Stimulated activated CD8-positive, alpha-beta memory T cell treated with anti-CD3 and anti-CD28 coated beads, Interleukin-4, amount 100 ng/mL, for 24 hours (primary cell): ENCODE data around the gene STXBP5L.
"Not testable (repeated sequence)": the region's sequence is repeated elsewhere in the genome, so short reads cannot be mapped to it uniquely, and the experiment has no call there.

Experiments used
- DNase-seq: peaks from one replicate; pipeline ENCODE4 v3.0.0-alpha.2; 2020; ENCODE audit warnings: low read depth

STXBP5L gene

DNA sequence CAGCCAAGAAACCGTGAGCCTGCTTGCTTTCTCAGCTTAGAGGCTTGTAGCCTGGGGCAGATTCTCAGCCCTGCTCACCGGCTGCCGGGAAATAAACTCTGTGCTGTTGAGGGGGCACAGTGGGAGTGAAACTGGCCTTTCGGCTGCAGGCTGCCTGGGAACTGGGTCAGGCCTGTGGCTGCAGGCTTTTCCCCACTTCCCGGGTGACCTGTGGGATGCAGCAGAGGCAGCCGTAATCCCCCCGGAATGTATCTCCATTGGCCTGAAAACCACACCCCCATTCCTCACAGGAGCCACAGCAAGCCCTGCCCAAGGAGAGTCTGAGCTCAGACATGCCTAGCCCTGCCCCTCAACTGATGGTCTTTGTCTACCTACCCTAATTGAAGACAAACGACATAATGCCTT lies 110.9 kb downstream of the STXBP5L start:
- no peak for DNase-seq

- no peak for DNase-seq
These were observed 155.6 kb downstream of the STXBP5L start for GRCh38 chr3:121063628-121064027.

GRCh38 chr3:121064121-121064520 lies 156.1 kb downstream of the STXBP5L start:
- DNase-seq = no peak

DNA sequence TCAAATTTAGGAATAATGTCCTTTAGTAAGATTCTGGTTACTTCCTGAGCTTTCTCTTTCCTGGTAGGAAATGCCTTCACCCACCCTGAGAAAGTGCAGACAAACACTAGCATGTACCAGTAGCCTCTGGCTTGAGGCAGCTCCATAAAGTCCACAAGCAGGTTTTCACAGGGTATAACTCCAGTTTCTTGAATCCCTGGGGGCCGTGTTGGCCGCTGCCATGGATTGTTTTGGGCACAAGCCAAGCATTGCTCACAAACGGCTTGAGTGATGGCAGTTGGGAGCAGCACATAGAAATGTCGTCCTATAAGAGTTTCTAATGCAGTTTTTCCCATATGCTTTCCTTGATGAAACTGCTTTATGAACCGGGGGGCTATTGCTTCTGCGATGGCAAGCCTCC lies 164.1 kb downstream of the STXBP5L start:
- no peak for DNase-seq

DNA sequence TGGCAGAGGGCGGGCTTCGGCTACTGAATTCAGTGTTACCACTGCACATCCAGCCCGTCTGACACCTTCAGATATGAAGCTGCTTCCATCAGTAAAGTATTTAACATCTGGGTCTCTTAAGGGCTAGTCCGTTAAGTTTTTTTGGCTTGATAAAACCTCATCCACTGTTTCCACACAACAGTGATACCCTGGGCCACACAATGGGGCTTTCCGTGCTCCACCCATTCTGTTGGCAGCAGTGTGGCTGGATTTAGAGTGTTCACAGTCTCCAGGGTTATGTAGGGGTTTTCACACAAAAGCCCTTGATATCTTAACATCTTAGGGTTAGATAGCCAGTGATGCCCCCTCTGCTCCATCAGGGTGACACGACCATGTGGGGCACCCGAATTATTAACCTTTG lies 165.0 kb downstream of the STXBP5L start:
- DNase-seq = no peak

- DNase-seq = no peak
These were observed 167.2 kb downstream of the STXBP5L start for GRCh38 chr3:121075191-121075590.

- DNase-seq = not testable (repeated sequence)
These were observed 170.5 kb downstream of the STXBP5L start for GRCh38 chr3:121078378-121079101.

- no peak for DNase-seq
These were observed 188.9 kb downstream of the STXBP5L start for GRCh38 chr3:121096953-121097352.

GRCh38 chr3:121111086-121111485 lies 203.1 kb downstream of the STXBP5L start:
- DNase-seq = not testable (repeated sequence)

DNA sequence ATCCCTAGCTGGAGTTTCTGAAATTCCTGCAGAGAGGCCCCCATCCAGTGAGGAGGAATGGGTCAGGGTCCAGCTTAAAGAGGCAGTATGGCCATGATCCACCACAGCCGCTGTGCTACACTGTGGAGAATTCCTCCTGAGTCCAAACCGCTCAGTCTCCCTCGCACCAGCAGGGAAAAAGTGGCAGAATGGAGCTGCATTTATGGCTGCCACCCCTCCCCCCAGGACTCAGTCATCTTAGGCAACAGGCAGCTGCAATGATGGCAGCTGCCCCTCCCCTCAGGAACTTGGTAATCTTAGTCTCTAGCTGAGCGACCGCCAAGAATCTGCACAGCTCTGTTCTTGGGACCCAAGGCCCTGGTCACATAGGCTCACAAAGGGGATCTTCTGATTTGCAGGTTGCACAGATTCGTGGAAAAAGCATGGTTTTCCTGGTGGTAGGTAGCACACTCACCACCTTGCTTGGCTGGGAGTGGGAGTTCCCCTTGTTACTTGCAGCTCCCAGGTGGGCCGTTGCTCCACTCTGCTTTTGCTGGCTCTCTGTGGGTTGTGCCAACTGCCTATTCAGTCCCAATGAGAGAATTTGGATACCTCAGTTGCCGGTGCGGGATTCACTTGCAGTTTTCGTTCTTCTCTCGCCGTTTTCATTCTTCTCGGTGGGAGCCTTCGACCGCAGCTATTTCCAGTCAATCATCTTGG lies 204.1 kb downstream of the STXBP5L start:
- DNase-seq = no peak

GRCh38 chr3:121126033-121126706 lies 218.2 kb downstream of the STXBP5L start:
- no peak for DNase-seq

DNA sequence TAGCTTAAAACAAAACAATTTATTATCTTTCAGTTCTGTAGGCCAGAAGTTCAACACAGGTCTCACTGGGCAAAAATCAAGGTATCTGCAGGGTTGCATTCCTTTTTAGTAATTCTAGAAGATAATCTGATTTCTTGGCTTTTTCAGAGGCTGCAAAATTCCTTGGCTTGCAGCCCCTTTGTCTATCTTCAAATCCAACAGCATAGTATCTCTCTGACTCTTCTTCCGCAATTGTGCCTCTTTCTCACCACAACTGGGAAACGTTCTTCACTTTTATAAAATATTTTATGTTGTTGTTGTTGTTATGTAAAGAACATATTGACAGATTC lies 218.7 kb downstream of the STXBP5L start:
- no peak for DNase-seq

GRCh38 chr3:121152573-121152972 lies 244.6 kb downstream of the STXBP5L start:
- DNase-seq = no peak

GRCh38 chr3:121153851-121154250 lies 245.8 kb downstream of the STXBP5L start:
- no peak for DNase-seq

DNA sequence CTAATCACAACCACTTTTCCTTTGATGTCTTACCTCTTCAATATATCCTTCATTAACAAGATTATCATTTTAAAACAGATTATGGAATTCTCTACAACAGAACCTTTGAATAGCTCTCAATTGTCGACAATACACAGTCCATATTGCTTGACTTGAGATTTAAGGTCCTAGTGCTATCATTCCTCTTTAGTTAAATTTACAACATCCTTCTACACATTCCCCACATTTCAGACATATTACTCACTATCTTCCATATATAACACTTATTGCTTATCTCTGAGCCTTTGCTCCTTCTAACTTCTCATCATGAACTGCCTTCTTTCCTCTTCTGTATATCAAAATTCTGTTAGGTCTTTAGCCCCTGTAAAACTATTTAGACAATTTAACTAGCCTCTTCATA lies 247.0 kb downstream of the STXBP5L start:
- DNase-seq = no peak

DNA sequence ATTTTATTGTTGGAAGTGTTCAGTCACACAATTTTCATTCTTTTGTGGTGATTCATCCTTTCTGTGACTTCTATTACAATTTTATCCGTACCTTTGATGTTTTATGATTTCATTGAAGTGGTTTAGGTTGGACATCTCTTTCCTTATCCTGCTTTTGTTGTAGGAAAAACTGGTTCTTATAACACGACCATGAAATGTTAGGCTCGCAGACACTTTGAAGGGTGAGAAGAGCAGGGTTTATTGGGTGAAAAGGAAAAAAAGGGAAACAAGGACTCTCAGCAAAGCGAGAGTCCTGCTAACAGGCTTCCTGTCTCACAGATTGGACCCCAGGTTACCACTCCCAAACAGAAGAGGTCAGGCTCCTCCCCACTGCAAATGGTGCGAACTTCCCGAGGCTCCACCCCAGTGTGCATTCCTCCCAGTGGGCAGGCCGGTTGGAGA lies 257.4 kb downstream of the STXBP5L start:
- no peak for DNase-seq

DNA sequence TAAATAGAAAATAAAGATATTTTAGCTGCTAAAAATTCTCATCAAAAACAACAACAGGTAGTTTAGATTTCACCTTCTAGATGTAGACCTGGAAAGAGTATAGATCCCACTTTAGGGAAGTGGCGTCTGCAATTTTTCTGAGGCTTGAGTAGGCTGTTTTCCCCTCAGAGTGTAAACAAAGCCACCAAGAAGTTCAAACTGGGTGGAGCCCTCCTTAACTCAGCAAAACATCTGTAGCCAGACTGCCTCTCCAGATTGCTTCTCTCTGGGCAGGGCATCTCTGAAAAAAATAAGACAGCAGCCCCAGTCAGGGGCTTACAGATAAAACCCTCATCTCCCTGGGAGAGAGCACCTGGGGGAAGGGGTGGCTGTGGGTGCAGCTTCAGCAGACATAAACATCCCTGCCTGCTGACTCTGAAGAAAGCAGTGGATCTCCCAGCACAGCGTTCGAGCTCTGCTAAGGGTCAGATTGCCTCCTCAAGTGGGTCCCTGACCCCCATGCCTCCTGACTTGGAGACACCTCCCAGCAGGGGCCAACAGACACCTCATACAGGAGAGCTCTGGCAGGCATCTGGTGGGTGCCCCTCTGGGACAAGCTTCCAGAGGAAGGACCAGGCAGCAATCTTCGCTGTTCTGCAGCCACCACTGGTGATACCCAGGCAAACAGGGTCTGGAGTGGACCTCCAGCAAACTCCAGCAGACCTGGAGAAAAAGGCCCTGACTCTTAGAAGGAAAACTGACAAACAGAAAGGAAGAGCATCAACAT lies 259.6 kb downstream of the STXBP5L start:
- no peak for DNase-seq

DNA sequence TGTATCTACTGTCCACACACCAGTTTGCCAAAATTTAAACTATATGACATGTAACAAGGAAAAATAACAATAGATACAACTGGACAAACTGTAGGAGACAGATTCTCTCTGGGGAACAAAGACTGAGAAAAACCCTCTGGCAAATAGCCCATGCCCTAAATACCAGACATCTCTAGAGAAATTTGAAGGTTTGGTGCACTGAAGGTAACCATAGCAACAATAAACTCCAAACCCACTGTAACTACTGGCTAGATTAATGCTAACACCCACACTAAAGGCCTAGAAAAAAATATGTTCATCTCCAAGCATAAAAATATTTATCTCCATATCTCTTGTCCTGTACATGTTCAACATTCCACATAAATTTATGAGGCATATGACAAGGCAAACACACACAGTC lies 267.1 kb downstream of the STXBP5L start:
- no peak for DNase-seq

DNA sequence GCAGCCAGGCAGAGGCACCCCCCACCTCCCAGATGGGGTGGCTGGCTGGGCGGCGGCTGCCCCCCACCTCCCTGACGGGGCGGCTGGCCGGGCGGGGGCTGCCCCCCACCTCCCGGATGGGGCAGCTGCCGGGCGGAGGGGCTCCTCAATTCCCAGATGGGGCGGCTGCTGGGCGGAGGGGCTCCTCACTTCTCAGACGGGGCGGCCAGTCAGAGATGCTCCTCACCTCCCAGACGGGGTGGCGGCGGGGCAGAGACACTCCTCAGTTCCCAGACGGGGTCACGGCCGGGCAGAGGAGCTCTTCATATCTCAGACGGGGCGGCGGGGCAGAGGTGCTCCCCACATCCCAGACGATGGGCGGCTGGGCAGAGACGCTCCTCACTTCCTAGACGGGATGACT lies 282.6 kb downstream of the STXBP5L start:
- DNase-seq = not testable (repeated sequence)

DNA sequence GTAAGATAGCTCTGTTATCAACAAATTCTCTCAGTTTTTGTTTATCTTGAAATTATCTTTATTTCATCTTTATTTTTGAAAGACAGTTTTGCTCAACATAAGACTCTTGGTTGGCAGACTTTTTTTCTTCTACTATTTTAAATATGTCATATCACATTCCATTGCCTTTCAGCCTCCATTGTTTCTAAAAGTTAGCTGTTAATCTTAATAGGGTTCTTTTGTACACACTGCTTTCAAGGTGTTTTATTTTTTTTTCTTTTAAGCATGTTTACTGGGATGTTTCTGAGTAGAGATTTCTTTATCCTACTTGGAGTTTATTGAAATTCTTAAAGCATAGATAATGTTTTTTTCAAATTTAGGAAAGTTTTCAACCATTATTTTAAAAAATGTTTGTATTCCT lies 294.6 kb downstream of the STXBP5L start:
- no peak for DNase-seq

DNA sequence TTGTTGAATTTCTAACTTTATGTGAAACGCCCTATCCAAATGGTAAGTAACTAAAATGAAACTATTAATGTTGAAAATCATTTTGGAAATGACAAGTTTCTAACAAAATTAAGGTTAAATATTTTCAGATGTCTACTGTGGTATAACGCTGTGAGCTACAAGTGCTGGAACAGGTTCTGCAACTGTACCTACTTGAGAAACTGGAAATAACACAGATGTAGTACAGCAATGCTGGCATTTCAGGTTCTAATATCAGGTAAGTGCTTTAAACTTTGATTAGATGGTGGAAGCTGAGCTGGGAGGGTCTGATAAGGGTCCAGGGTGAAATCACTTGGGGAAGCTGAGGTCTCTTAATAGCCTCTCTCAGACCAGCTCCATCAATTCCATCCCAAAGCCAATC lies 315.1 kb downstream of the STXBP5L start:
- DNase-seq = no peak

GRCh38 chr3:121228971-121229370 lies 321.0 kb downstream of the STXBP5L start:
- DNase-seq = no peak
